Lower leg skin (tissue), 4 donors: ENCODE measurements around the gene TRIM9. TPM values are rescaled to one million over a fixed set of nuclear protein-coding genes. Genes with fewer than 3 reads are reported as not detected.

ENCODE experiments used
- DNase-seq, 2 donors: peaks; one replicate each; pipeline ENCODE4 v3.0.0-alpha.2; 2019; ENCODE audit warnings: low spot score in 2 of 2
- H3K4me3 ChIP-seq: fragments of 200-600 bp; sonication (generic); 2 replicates; pipeline ENCODE4 v1.5.1; 2017; ENCODE audit warnings: mild to moderate bottlenecking, low read depth; ENCODE audit not compliant: poor library complexity, severe bottlenecking
- CTCF ChIP-seq, 3 donors: fragments of 450-650 bp; IDR thresholded peaks; one replicate each; pipeline ENCODE4 v1.5.1; 2016; ENCODE audit warnings: antibody characterized with exemption in 3 of 3, mild to moderate bottlenecking in 3 of 3, moderate library complexity in 2 of 3
- POLR2A ChIP-seq, 2 donors: fragments of 450-650 bp; IDR thresholded peaks; one replicate each; pipeline ENCODE4 v1.6.1; 2016 to 2017; ENCODE audit warnings: antibody characterized with exemption in 2 of 2, mild to moderate bottlenecking in 1 of 2, moderate library complexity in 1 of 2
- WGBS, 2 donors: methylation state at CpG; one replicate each; pipeline ENCODE4 v1.1.5; 2018; 5-methylcytosine and 5-hydroxymethylcytosine counted together
- intact Hi-C: fragments of 100-400 bp; cut with DNase I; formaldehyde crosslinking; loops from one replicate; pipeline ENCODE4 v1.15.0; 2023; ENCODE audit warnings: low total_unique reads
- total RNA-seq, 4 donors: library from RNA; depleted of rRNA; stranded (reverse); fragments of >200 nt; gene quantifications; one replicate each; pipeline ENCODE4 v1.1.0, GENCODE V29; 2016

The TRIM9 gene
- total RNA-seq, 4 donors from 2014 or later: 0.76 to 3.0 (median 1.4) TPM

GRCh38 chr14:51073731-51074130 is 21.2 kb downstream of the TRIM9 start:
- WGBS, 2 donors: 26 to 36% methylated on average over 2 of the region's 2 CpGs
- DNase-seq: no peak

GRCh38 chr14:51072976-51073375 is 21.9 kb downstream of the TRIM9 start:
- intact Hi-C loops: no loop called here
- no peak for DNase-seq
- TF ChIP-seq POLR2A (IDR thresholded peaks at IDR 0.05): no peak
- no peak for TF ChIP-seq CTCF (IDR thresholded peaks at IDR 0.05)
- H3K4me3 ChIP-seq: no peak overlapping the region

More at GRCh38 chr14:51073731-51074130, 21.2 kb downstream of the TRIM9 start:
- intact Hi-C loops: no loop called here
- TF ChIP-seq CTCF (IDR thresholded peaks at IDR 0.05): no peak
- TF ChIP-seq POLR2A (IDR thresholded peaks at IDR 0.05): no peak
- no peak overlapping the region for H3K4me3 ChIP-seq

- DNase-seq: no peak
- intact Hi-C loops: no loop called here
Measured at GRCh38 chr14:51071857-51072256, 23.0 kb downstream of the TRIM9 start.

GRCh38 chr14:51070726-51071125 is 24.2 kb downstream of the TRIM9 start:
- 63 to 64% methylated on average over 4 of the region's 4 CpGs for WGBS, 2 donors
- intact Hi-C loops: no loop called here
- no peak overlapping the region for H3K4me3 ChIP-seq
- no peak for DNase-seq
- TF ChIP-seq CTCF (IDR thresholded peaks at IDR 0.05) (no peak), POLR2A (IDR thresholded peaks at IDR 0.05) (no peak)

More at GRCh38 chr14:51071857-51072256, 23.0 kb downstream of the TRIM9 start:
- no peak for TF ChIP-seq POLR2A (IDR thresholded peaks at IDR 0.05)
- TF ChIP-seq CTCF (IDR thresholded peaks at IDR 0.05): no peak
- H3K4me3 ChIP-seq: no peak overlapping the region
- 29 to 44% methylated on average over 5 of the region's 5 CpGs for WGBS, 2 donors

GRCh38 chr14:51069055-51069454 is 25.9 kb downstream of the TRIM9 start:
- H3K4me3 ChIP-seq: no peak overlapping the region
- intact Hi-C loops: no loop called here
- TF ChIP-seq POLR2A (IDR thresholded peaks at IDR 0.05): no peak
- no peak for TF ChIP-seq CTCF (IDR thresholded peaks at IDR 0.05)
- no peak for DNase-seq

GRCh38 chr14:51068268-51068667 is 26.6 kb downstream of the TRIM9 start:
- TF ChIP-seq POLR2A (IDR thresholded peaks at IDR 0.05): no peak
- H3K4me3 ChIP-seq: no peak overlapping the region
- 77% methylated on average over 2 of the region's 2 CpGs for WGBS, 2 donors
- intact Hi-C loops: no loop called here
- DNase-seq: no peak
